Spleen (tissue), 11 donors: ENCODE data around the gene HOXD13. TPM values are rescaled to one million over a fixed set of nuclear protein-coding genes. Genes with fewer than 3 reads are reported as not detected.

Source experiments
- DNase-seq: peaks from one replicate; pipeline ENCODE4 v3.0.0-alpha.2; 2020
- H3K27ac ChIP-seq, 8 donors: fragments of 200-600 bp; sonication (generic) in 7 of 8; 1 replicate in 4 of 8; 2 replicates in 4 of 8; pipeline versions ENCODE4 v1.5.0 to v1.8.0; 2016 to 2021; ENCODE audit warnings: inconsistent platforms in 4 of 8, mild to moderate bottlenecking in 4 of 8, moderate library complexity in 1 of 8
- H3K27me3 ChIP-seq, 7 donors: fragments of 200-600 bp; sonication (generic) in 6 of 7; replicated peaks in 1 of 7; 1 replicate in 4 of 7; 2 replicates in 3 of 7; pipeline versions ENCODE4 v1.5.0 to v1.8.0; 2016 to 2021; ENCODE audit warnings: inconsistent platforms in 3 of 7, mild to moderate bottlenecking in 1 of 7
- H3K36me3 ChIP-seq, 6 donors: fragments of 200-600 bp; sonication (generic) in 5 of 6; 1 replicate in 4 of 6; 2 replicates in 2 of 6; pipeline versions ENCODE4 v1.5.0 to v1.8.0; 2016 to 2021; ENCODE audit warnings: inconsistent platforms in 2 of 6
- H3K4me1 ChIP-seq, 6 donors: fragments of 200-600 bp; sonication (generic) in 5 of 6; 1 replicate in 3 of 6; 2 replicates in 3 of 6; pipeline versions ENCODE4 v1.5.0 to v1.8.0; 2016 to 2021; ENCODE audit warnings: inconsistent platforms in 3 of 6
- H3K4me3 ChIP-seq, 8 donors: fragments of 200-600 bp; sonication (generic) in 7 of 8; 1 replicate in 4 of 8; 2 replicates in 4 of 8; pipeline versions ENCODE4 v1.5.0 to v1.8.0; 2016 to 2021; ENCODE audit warnings: inconsistent platforms in 4 of 8, mild to moderate bottlenecking in 4 of 8, moderate library complexity in 2 of 8
- H3K9me3 ChIP-seq, 8 donors: fragments of 200-600 bp; sonication (generic) in 7 of 8; 1 replicate in 4 of 8; 2 replicates in 4 of 8; pipeline versions ENCODE4 v1.5.0 to v1.8.0; 2016 to 2021; ENCODE audit warnings: inconsistent platforms in 4 of 8
- CTCF ChIP-seq, 11 experiments: fragments of 200-600 bp in 7 of 11; fragments of 450-650 bp in 4 of 11; sonication (generic) in 4 of 11; IDR thresholded peaks in 8 of 11; conservative IDR thresholded peaks in 3 of 11; 1 replicate in 7 of 11; 2 replicates in 4 of 11; pipeline versions ENCODE4 v1.4.0 to v1.8.0; 2016 to 2021; ENCODE audit warnings: antibody characterized with exemption in 11 of 11, inconsistent platforms in 4 of 11, mild to moderate bottlenecking in 1 of 11
- POLR2A ChIP-seq, 3 donors: fragments of 450-650 bp; IDR thresholded peaks; one replicate each; pipeline ENCODE4 v1.5.1; 2017; ENCODE audit warnings: antibody characterized with exemption in 3 of 3, mild to moderate bottlenecking in 1 of 3
- POLR2AphosphoS5 ChIP-seq, 3 donors: sonication (generic); formaldehyde crosslinking; IDR thresholded peaks; one replicate each; pipeline ENCODE4 v1.5.1; 2017; ENCODE audit warnings: antibody characterized with exemption in 3 of 3
- WGBS, 5 donors: extraction: QIAGEN DNeasy Blood & Tissue Kit in 3 of 5; methylation state at CpG; one replicate each; pipeline versions ENCODE4 v1.1.5 to v1.1.7; 2013 to 2018; 5-methylcytosine and 5-hydroxymethylcytosine counted together
- intact Hi-C: fragments of 100-400 bp; cut with DNase I; formaldehyde crosslinking; loops from one replicate; pipeline ENCODE4 v1.15.0; 2023; ENCODE audit warnings: low total_unique reads
- polyA plus RNA-seq, 3 donors: library from polyadenylated mRNA; stranded (reverse); fragments of 200-250 nt; gene quantifications; one replicate each; pipeline ENCODE4 v1.2.1, GENCODE V29; 2013
- total RNA-seq, 7 donors: library from RNA; depleted of rRNA in 3 of 7; stranded (reverse); fragments of >200 nt in 3 of 7; fragmentation: NEBNext Ultra II Directional in 4 of 7; extraction: Animal tissue kit (Norgen Biotek cat#: 25700) in 4 of 7; gene quantifications; one replicate each; pipeline versions ENCODE4 v1.1.0 to v1.2.1, GENCODE V29; 2016 to 2021
- donor health status: healthy with polysubstance abuse.
- donor health status: DM: no; HTN: no; CAD: no; lungs with moderate emphysema.
- donor health status: DM: no; HTN: no; CAD: no.
- donor health status: Bipolar disorder and iron deficiency.
- donor health status: healthy.
- donor health status: DM: no; HTN: no; CAD: no.
- donor health status: DM: yes; HTN: yes; CAD: no.

Gene HOXD13
- total and polyA plus RNA-seq, 10 donors = not detected

- Histone ChIP-seq H3K4me1 (peaks cover 0 to 77% (median 48%) of the 10 kb centered on the region in 6 donors), H3K27ac (peak overlapping the region in 4 of 8 donors; percentile 24 to 93 (median 58)), H3K27me3 (peaks cover 8 to 100% (median 92%) of the 10 kb centered on the region in 7 donors), H3K4me3 (peak overlapping the region in 1 of 8 donors; percentile 4), H3K36me3 (no peaks in the 10 kb centered on the region), H3K9me3 (no peaks in the 10 kb centered on the region)
- 4 to 5% (median 4%) methylated on average over 13 of the region's 13 CpGs for WGBS, 5 donors
- TF ChIP-seq POLR2A (IDR thresholded peaks at IDR 0.05) (no peak), CTCF (IDR thresholded peaks at IDR 0.05 in 8 of 11, conservative IDR thresholded peaks at IDR 0.05 in 3 of 11) (peak; percentile 56 to 94 (median 80))
- intact Hi-C loops = loop anchor here (5.0 kb wide), 4 partner anchors 425 to 1020 kb away; no protein-coding TSS in a partner anchor
- DNase-seq = no peak
Observed at GRCh38 chr2:176126929-176127773, 34.6 kb downstream of the HOXD13 start.

GRCh38 chr2:176127774-176128072, 35.2 kb downstream of the HOXD13 start:
- TF ChIP-seq CTCF (IDR thresholded peaks at IDR 0.05 in 8 of 11, conservative IDR thresholded peaks at IDR 0.05 in 3 of 11) (no peak), POLR2A (IDR thresholded peaks at IDR 0.05) (no peak)
- Histone ChIP-seq H3K27ac (peak overlapping the region in 7 of 8 donors; percentile 69 to 93 (median 86)), H3K27me3 (peaks cover 8 to 100% (median 92%) of the 10 kb centered on the region in 7 donors), H3K36me3 (no peaks in the 10 kb centered on the region), H3K4me1 (peaks cover 0 to 77% (median 44%) of the 10 kb centered on the region in 6 donors), H3K9me3 (no peaks in the 10 kb centered on the region), H3K4me3 (peak overlapping the region in 1 of 8 donors; percentile 47)
- no peak for DNase-seq
- 23 to 31% (median 24%) methylated on average over 4 of the region's 4 CpGs for WGBS, 5 donors
- intact Hi-C loops = loop anchor here (5.0 kb wide), 4 partner anchors 425 to 1020 kb away; no protein-coding TSS in a partner anchor

GRCh38 chr2:176128172-176128981, 35.9 kb downstream of the HOXD13 start:
- Histone ChIP-seq H3K9me3 (no peaks in the 10 kb centered on the region), H3K27ac (peak overlapping the region; percentile 43 to 93 (median 86)), H3K27me3 (peaks cover 2 to 100% (median 92%) of the 10 kb centered on the region in 7 donors), H3K36me3 (no peaks in the 10 kb centered on the region), H3K4me1 (peaks cover 0 to 76% (median 41%) of the 10 kb centered on the region in 6 donors), H3K4me3 (peak overlapping the region in 6 of 8 donors; percentile 24 to 71 (median 42))
- no peak for TF ChIP-seq POLR2A (IDR thresholded peaks at IDR 0.05)
- no peak for TF ChIP-seq POLR2AphosphoS5 (IDR thresholded peaks at IDR 0.05)
- TF ChIP-seq CTCF (IDR thresholded peaks at IDR 0.05 in 8 of 11, conservative IDR thresholded peaks at IDR 0.05 in 3 of 11) = no peak
- peak; percentile 75 for DNase-seq
- 7 to 16% (median 9%) methylated on average over 48 to 49 of the region's 49 CpGs for WGBS, 5 donors
- intact Hi-C loops = loop anchor here (5.0 kb wide), 4 partner anchors 424 to 1019 kb away; no protein-coding TSS in a partner anchor
